PC-9 (cell line): ENCODE results near the gene ZFAND3.

Source experiments
- CTCF ChIP-seq: fragments of 200-600 bp; sonication (generic); conservative IDR thresholded peaks from 2 replicates; pipeline ENCODE4 v1.6.1; 2017; ENCODE audit warnings: mixed run types, antibody characterized with exemption, mild to moderate bottlenecking, moderate library complexity
- EZH2 ChIP-seq: fragments of 200-600 bp; sonication (generic); IDR thresholded peaks from 2 replicates; pipeline ENCODE4 v1.8.0; 2017; ENCODE audit warnings: antibody characterized with exemption, low read depth

- TF ChIP-seq CTCF (no peak), EZH2 (no peak)
Measured at GRCh38 chr6:38025451-38025850, 205.9 kb downstream of the ZFAND3 start.
